HepG2 (cell line): Measurements from ENCODE around the gene BCL6. TPM values are rescaled to one million over a fixed set of nuclear protein-coding genes. Genes with fewer than 3 reads are reported as not detected.
A peak's percentile ranks its signal among the peaks of the same experiment; 100 is the strongest.

ENCODE experiments used
- DZIP1 ChIP-seq: sonication (generic); formaldehyde crosslinking; IDR thresholded peaks from 2 replicates; pipeline ENCODE4 v1.5.0; 2020; ENCODE audit warnings: mild to moderate bottlenecking, missing genetic modification reagents
- GLMP ChIP-seq: sonication (generic); formaldehyde crosslinking; IDR thresholded peaks from 2 replicates; pipeline ENCODE4 v1.9.0; 2021; ENCODE audit warnings: missing genetic modification reagents, mild to moderate bottlenecking, borderline replicate concordance
- HNRNPLL ChIP-seq: fragments of 200-400 bp; formaldehyde crosslinking; IDR thresholded peaks from 2 replicates; pipeline ENCODE4 v1.6.1; 2017; ENCODE audit warnings: mild to moderate bottlenecking, low read depth, low read length; ENCODE audit not compliant: poor library complexity, severe bottlenecking
- KDM2A ChIP-seq: sonication (generic); formaldehyde crosslinking; IDR thresholded peaks from 2 replicates; pipeline ENCODE4 v1.4.0; 2020; ENCODE audit warnings: low read depth, missing genetic modification reagents, borderline replicate concordance
- NFYB ChIP-seq: sonication (generic); formaldehyde crosslinking; IDR thresholded peaks from 2 replicates; pipeline ENCODE4 v1.4.0; 2020; ENCODE audit warnings: missing genetic modification reagents
- POGZ ChIP-seq: sonication (generic); formaldehyde crosslinking; IDR thresholded peaks from 2 replicates; pipeline ENCODE4 v1.4.0; 2020; ENCODE audit warnings: mild to moderate bottlenecking, missing genetic modification reagents
- PRDM15 ChIP-seq: sonication (generic); formaldehyde crosslinking; IDR thresholded peaks from 2 replicates; pipeline ENCODE4 v1.4.0; 2020; ENCODE audit warnings: missing genetic modification reagents
- RXRB ChIP-seq: IDR thresholded peaks from 2 replicates; pipeline ENCODE4 v1.6.1; 2016; ENCODE audit warnings: borderline replicate concordance, missing genetic modification reagents, missing compliant biosample characterization
- TERF1 ChIP-seq: sonication (generic); formaldehyde crosslinking; IDR thresholded peaks from 2 replicates; pipeline ENCODE4 v1.8.0; 2022; ENCODE audit warnings: mild to moderate bottlenecking, missing genetic modification reagents, moderate library complexity
- ZFY ChIP-seq: sonication (generic); formaldehyde crosslinking; IDR thresholded peaks from 2 replicates; pipeline ENCODE4 v1.4.0; 2020; ENCODE audit warnings: missing genetic modification reagents
- ZNF3 ChIP-seq: IDR thresholded peaks from 2 replicates; pipeline ENCODE4 v1.7.0; 2017; ENCODE audit warnings: inconsistent platforms
- ZNF33B ChIP-seq: sonication (generic); formaldehyde crosslinking; IDR thresholded peaks from 2 replicates; pipeline ENCODE4 v1.5.1; 2020; ENCODE audit warnings: mild to moderate bottlenecking, missing genetic modification reagents
- ZNF552 ChIP-seq: sonication (generic); formaldehyde crosslinking; IDR thresholded peaks from 2 replicates; pipeline ENCODE4 v1.9.0; 2022; ENCODE audit warnings: missing genetic modification reagents, mild to moderate bottlenecking, borderline replicate concordance
- ZNF574 ChIP-seq: sonication (generic); formaldehyde crosslinking; IDR thresholded peaks from 2 replicates; pipeline ENCODE4 v1.4.0; 2020; ENCODE audit warnings: missing genetic modification reagents
- ZNF652 ChIP-seq: IDR thresholded peaks from 2 replicates; pipeline ENCODE4 v1.6.1; 2016; ENCODE audit warnings: low read depth, borderline replicate concordance
- polyA plus RNA-seq, 8 experiments: library from polyadenylated mRNA; depleted of rRNA in 3 of 8; stranded (reverse) in 7 of 8; unstranded in 1 of 8; fragments of >200 nt; fragmentation: Illumina TruSeq in 4 of 8; extraction: Trizol in 4 of 8; gene quantifications; 2 replicates each; pipeline versions ENCODE4 v1.2.1 to v1.2.3, GENCODE V29; 2011 to 2016; ENCODE audit warnings: low read depth in 4 of 8, missing spikeins in 1 of 8, mixed read lengths in 1 of 8; ENCODE audit not compliant: insufficient read depth in 1 of 8
- total RNA-seq, 5 experiments: library from RNA; depleted of rRNA; stranded (reverse); fragments of >200 nt; fragmentation: Illumina TruSeq; extraction: Trizol; gene quantifications; 2 replicates each; pipeline ENCODE4 v1.2.3, GENCODE V29; 2016; ENCODE audit warnings: low read depth in 1 of 5

Gene BCL6
- total and polyA plus RNA-seq, 2 of the 13 experiments (the other 11 are each of a cell fraction or from before 2014, with no cell fraction given) = 21.2 to 53.7 TPM

GRCh38 chr3:187739561-187740332 lies 5.5 kb downstream of the BCL6 start (continued):
- no peak for TF ChIP-seq PRDM15 (CRISPR knock-in tag)
- no peak for TF ChIP-seq ZNF3 (CRISPR knock-in tag)
- no peak for TF ChIP-seq ZNF33B (CRISPR knock-in tag)
- peak; percentile 43 for TF ChIP-seq RXRB (CRISPR knock-in tag)
- peak; percentile 56; the same call in 1 of the 2 replicates for TF ChIP-seq ZFY (CRISPR knock-in tag)
- no peak for TF ChIP-seq ZNF652
- TF ChIP-seq KDM2A (CRISPR knock-in tag) = peak; percentile 87
- TF ChIP-seq NFYB (CRISPR knock-in tag) = no peak
- peak; percentile 71; the same call in 1 of the 2 replicates for TF ChIP-seq POGZ
- no peak for TF ChIP-seq ZNF552
- TF ChIP-seq HNRNPLL = peak; percentile 42
- no peak for TF ChIP-seq DZIP1 (CRISPR knock-in tag)
- TF ChIP-seq GLMP (CRISPR knock-in tag) = 0 out of 2 replicates have a peak, but pooled peaks have one; percentile 46
- no peak for TF ChIP-seq TERF1 (CRISPR knock-in tag)
- TF ChIP-seq ZNF574 (CRISPR knock-in tag) = peak; percentile 27; the same call in 1 of the 2 replicates
